GM18526 (cell line): ENCODE results near the gene LRRK1.

Source experiments
- POLR2A ChIP-seq: IDR thresholded peaks from 3 replicates; pipeline ENCODE4 v1.6.1; 2011; ENCODE audit not compliant: insufficient read length; ENCODE audit errors: extremely low read depth

The LRRK1 gene

GRCh38 chr15:100885116-100885515 is 34.0 kb upstream of the LRRK1 start:
- TF ChIP-seq POLR2A = no peak

GRCh38 chr15:100885811-100886210 is 33.3 kb upstream of the LRRK1 start:
- no peak for TF ChIP-seq POLR2A

GRCh38 chr15:100887211-100887913 is 31.8 kb upstream of the LRRK1 start:
- no peak for TF ChIP-seq POLR2A

- TF ChIP-seq POLR2A = no peak
Measured at GRCh38 chr15:100889385-100890050, 29.6 kb upstream of the LRRK1 start.

GRCh38 chr15:100890051-100890720 is 29.0 kb upstream of the LRRK1 start:
- TF ChIP-seq POLR2A = no peak

- TF ChIP-seq POLR2A = no peak
Measured at GRCh38 chr15:100890850-100891249, 28.3 kb upstream of the LRRK1 start.

GRCh38 chr15:100891307-100892012 is 27.7 kb upstream of the LRRK1 start:
- TF ChIP-seq POLR2A = no peak

GRCh38 chr15:100892013-100892355 is 27.2 kb upstream of the LRRK1 start:
- no peak for TF ChIP-seq POLR2A

- no peak for TF ChIP-seq POLR2A
Measured at GRCh38 chr15:100893261-100893963, 25.7 kb upstream of the LRRK1 start.

GRCh38 chr15:100893964-100894295 is 25.2 kb upstream of the LRRK1 start:
- no peak for TF ChIP-seq POLR2A

- TF ChIP-seq POLR2A = no peak
Measured at GRCh38 chr15:100895721-100896120, 23.4 kb upstream of the LRRK1 start.

- TF ChIP-seq POLR2A = no peak
Measured at GRCh38 chr15:100897221-100898151, 21.7 kb upstream of the LRRK1 start.

GRCh38 chr15:100898152-100898490 is 21.0 kb upstream of the LRRK1 start:
- TF ChIP-seq POLR2A = no peak

GRCh38 chr15:100898661-100899462 is 20.3 kb upstream of the LRRK1 start:
- no peak for TF ChIP-seq POLR2A

- TF ChIP-seq POLR2A = no peak
Measured at GRCh38 chr15:100899601-100900000, 19.6 kb upstream of the LRRK1 start.
